ENCODE results near the gene RHOA.
A peak's percentile ranks its signal among the peaks of the same experiment; 100 is the strongest.
"Not testable (repeated sequence)": the region's sequence is repeated elsewhere in the genome, so short reads cannot be mapped to it uniquely, and the experiment has no call there.

RHOA gene

GRCh38 chr3:49411535-49411967, 225 bp downstream of the RHOA start:
- DNase-seq (ENCODE audit: low read depth): no peak

GRCh38 chr3:49410846-49411534, 786 bp downstream of the RHOA start:
- DNase-seq (ENCODE audit: low read depth): no peak

GRCh38 chr3:49410066-49410845, 1.5 kb downstream of the RHOA start:
- no peak for DNase-seq (ENCODE audit: low read depth)

GRCh38 chr3:49406571-49407565, 4.9 kb downstream of the RHOA start:
- DNase-seq (ENCODE audit: low read depth): no peak

GRCh38 chr3:49405570-49405969, 6.2 kb downstream of the RHOA start:
- DNase-seq (ENCODE audit: low read depth): not testable (repeated sequence)

GRCh38 chr3:49403891-49404290, 7.9 kb downstream of the RHOA start:
- no peak for DNase-seq (ENCODE audit: low read depth)

- no peak for DNase-seq (ENCODE audit: low read depth)
These were observed 10.0 kb downstream of the RHOA start for GRCh38 chr3:49401766-49402165.

- no peak for DNase-seq (ENCODE audit: low read depth)
These were observed 12.3 kb downstream of the RHOA start for GRCh38 chr3:49399461-49399860.

- DNase-seq (ENCODE audit: low read depth): no peak
These were observed 14.3 kb downstream of the RHOA start for GRCh38 chr3:49397470-49397869.

GRCh38 chr3:49391310-49391709, 20.5 kb downstream of the RHOA start:
- DNase-seq (ENCODE audit: low read depth): not testable (repeated sequence)

- no peak for DNase-seq (ENCODE audit: low read depth)
These were observed 22.5 kb downstream of the RHOA start for GRCh38 chr3:49389297-49389696.

GRCh38 chr3:49388289-49388820, 23.4 kb downstream of the RHOA start:
- no peak for DNase-seq (ENCODE audit: low read depth)

- DNase-seq (ENCODE audit: low read depth): no peak
These were observed 24.1 kb downstream of the RHOA start for GRCh38 chr3:49387721-49388120.

GRCh38 chr3:49386056-49386756, 25.6 kb downstream of the RHOA start:
- no peak for DNase-seq (ENCODE audit: low read depth)

GRCh38 chr3:49385617-49386016, 26.2 kb downstream of the RHOA start:
- no peak for DNase-seq (ENCODE audit: low read depth)

GRCh38 chr3:49383387-49383786, 28.4 kb downstream of the RHOA start:
- DNase-seq (ENCODE audit: low read depth): no peak

- peak; percentile 43 for DNase-seq (ENCODE audit: low read depth)
These were observed 33.4 kb downstream of the RHOA start for GRCh38 chr3:49378249-49378895.

- DNase-seq (ENCODE audit: low read depth): no peak
These were observed 34.3 kb downstream of the RHOA start for GRCh38 chr3:49377483-49377882.

GRCh38 chr3:49371946-49372345, 39.8 kb downstream of the RHOA start:
- DNase-seq (ENCODE audit: low read depth): no peak

GRCh38 chr3:49370585-49371290, 41.0 kb downstream of the RHOA start:
- no peak for DNase-seq (ENCODE audit: low read depth)

Measured in non-pigmented ciliary epithelial cell (primary cell).